Dedifferentiated amniotic fluid mesenchymal stem cell (primary cell): Measurements from ENCODE around the gene MEGF8.
"Not testable (repeated sequence)": the region's sequence is repeated elsewhere in the genome, so short reads cannot be mapped to it uniquely, and the experiment has no call there.

Source experiments
- DNase-seq: peaks from one replicate; pipeline ENCODE4 v3.0.0-alpha.2; 2016; ENCODE audit errors: extremely low spot score

Gene MEGF8

GRCh38 chr19:42332059-42332458, 6.6 kb downstream of the MEGF8 start:
- DNase-seq = no peak

GRCh38 chr19:42333018-42333417, 7.6 kb downstream of the MEGF8 start:
- DNase-seq = no peak

DNA sequence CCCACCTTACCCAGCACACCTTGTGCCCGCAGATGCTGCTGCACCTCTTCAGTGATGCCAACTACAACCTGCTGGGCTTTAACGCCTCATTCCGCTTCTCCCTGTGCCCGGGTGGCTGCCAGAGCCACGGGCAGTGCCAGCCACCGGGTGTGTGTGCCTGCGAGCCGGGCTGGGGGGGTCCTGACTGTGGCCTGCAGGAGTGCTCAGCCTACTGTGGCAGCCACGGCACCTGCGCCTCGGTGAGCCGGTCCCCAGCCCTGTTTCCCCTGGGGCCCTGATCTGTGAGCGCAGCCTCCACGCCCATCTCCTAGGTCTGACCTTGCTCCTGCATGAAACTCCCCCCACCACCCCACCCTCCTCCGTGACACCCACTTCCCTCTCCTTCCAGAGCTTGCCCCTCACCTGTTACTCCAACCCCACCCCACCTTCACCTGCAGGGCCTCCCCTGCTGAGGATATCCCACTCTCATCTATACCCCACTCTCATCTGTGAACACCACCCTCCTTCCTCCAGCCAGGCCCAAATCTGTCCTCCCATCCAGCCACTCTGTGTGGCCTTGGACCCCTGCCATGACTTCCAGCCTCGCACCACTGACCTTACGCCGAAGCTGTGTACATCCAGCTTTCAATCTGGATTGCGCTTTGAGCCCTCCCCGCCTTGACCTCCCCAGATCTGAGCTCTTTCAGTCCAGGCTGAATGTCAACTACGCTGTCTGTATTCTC, 8.7 kb downstream of the MEGF8 start:
- no peak for DNase-seq

DNA sequence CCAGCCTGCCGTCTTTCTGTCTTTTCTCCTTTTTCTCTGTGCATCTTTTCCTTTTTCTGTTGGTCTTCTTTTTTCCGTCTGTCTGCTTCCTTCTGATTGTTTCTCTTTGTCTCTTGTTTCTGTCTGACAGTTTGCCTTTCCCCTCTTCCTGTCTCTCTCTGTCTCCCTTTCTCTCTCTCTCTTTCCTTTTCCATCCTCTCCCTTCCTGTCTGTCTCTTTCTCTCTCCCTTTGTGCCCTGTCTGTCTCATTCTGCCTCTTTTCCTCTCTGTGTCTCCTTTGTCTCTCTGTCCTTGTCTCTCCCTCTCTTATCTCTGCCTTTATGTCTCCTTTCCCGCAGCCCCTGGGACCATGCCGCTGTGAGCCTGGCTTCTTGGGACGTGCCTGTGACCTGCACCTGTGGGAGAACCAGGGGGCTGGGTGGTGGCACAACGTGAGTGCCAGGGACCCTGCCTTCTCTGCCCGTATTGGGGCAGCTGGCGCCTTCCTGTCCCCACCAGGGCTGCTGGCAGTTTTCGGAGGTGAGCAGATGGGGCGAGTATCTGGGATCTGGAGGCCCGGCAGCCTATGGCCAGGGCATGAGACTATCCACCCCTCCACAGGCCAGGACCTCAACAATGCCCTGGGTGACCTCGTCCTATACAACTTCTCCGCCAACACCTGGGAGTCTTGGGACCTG, 9.4 kb downstream of the MEGF8 start:
- no peak for DNase-seq

DNA sequence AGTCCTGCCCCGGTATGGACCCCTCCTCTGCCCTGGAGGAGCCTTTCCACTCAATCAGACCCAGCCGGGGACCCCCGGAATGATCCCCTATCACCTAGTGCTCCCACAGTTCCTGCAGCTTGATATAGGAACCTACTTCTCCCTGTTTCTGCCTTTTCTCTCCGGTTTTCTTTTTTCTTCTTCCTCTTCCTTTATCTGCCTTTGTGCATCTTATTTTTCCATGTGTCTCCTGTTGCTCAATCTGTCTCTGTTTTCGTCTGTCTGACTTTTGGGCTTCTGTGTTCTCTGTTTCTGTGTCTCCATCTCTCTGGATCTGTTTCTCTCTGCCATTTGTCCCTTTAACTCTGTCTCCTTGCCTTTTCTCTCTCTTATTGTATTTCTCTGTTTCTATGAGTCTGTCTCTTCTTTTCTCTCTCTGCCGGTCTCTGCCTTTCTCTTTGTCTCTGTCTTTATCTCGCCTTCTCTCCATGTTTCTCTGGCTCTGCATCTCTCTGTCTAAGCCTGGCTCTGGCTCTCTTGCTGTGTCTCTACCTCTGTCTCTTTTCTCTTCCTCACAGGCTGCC, 10.0 kb downstream of the MEGF8 start:
- DNase-seq = no peak

DNA sequence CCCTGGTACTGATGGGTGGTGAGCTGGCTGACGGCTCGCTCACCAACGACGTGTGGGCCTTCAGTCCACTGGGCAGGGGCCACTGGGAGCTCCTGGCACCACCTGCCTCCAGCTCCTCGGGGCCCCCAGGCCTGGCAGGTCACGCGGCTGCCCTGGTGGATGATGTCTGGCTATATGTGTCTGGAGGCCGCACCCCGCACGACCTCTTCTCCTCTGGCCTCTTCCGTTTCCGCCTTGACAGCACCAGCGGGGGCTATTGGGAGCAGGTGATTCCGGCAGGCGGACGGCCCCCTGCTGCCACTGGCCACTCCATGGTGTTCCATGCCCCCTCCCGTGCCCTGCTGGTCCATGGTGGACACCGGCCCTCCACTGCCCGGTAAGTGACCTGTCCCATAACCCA, 10.5 kb downstream of the MEGF8 start:
- DNase-seq = no peak

DNA sequence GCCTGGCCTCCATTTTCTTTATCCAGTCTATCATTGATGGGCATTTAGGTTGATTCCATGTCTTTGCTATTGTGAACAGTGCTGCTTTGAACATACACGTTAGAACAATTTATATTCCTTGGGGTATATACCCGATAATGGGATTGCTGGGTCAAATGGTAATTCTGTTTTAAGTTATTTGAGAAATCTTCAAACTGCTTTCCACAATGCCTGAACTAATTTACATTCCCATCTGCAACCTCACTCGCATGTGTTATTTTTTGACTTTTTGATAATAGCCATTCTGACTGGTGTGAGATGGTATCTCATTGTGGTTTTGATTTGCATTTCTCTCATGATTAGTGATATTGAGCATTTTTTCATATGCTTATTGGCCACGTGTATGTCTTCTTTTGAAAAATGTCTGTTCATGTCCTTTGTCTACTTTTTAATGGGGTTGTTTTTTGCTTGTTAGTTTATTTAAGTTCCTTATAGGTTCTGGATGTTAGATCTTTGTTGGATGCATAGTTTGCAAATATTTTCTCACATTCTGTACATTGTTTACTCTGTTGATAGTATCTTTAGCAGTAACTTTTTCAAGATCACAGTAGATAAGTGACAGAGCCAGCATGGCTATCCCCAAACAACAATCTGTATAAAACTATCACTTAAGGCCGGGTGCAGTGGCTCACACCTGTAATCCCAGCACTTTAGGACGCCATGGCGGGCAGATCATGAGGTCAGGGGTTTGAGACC, 13.9 kb downstream of the MEGF8 start:
- not testable (repeated sequence) for DNase-seq

DNA sequence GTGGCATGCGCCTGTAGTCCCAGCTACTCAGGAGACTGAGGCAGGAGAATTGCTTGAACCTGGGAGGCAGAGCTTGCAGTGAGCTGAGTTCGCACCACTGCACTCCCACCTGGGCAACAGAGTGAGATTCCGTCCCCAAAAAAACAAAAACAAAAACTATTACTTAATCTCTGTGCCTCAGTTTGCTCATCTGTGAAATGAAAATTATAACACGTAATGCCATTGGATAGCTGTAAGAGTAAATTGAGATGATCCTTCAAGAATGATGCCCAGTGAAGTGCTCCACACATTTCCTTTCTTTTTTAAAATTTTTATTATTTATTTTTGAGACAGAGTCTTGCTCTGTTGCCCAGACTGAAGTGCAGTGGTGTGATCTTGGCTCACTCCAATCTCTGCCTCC, 14.5 kb downstream of the MEGF8 start:
- not testable (repeated sequence) for DNase-seq

- DNase-seq = no peak
Measured at GRCh38 chr19:42343344-42344110, 18.1 kb downstream of the MEGF8 start.

DNA sequence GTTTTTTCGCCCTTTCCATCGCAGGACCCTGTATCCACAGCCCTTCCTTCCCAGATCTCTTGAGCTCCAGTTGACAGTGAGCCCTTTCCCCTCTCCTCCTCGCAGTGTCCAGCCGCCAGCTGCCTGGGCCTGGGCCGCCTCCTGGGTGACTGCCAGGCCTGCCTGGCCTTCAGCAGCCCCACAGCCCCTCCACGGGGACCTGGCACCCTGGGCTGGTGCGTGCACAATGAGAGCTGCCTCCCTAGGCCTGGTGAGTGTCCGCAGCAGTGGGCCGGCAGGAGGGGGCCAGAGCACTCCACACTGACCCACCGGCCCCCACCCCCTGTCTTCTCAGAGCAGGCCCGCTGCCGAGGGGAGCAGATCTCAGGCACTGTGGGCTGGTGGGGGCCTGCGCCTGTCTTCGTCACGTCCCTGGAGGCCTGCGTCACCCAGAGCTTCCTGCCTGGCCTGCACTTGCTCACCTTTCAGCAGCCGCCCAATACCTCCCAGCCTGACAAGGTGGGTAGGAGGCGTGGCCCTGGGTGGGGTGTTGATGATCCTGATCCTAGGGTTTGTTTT, 19.0 kb downstream of the MEGF8 start:
- DNase-seq = no peak

DNA sequence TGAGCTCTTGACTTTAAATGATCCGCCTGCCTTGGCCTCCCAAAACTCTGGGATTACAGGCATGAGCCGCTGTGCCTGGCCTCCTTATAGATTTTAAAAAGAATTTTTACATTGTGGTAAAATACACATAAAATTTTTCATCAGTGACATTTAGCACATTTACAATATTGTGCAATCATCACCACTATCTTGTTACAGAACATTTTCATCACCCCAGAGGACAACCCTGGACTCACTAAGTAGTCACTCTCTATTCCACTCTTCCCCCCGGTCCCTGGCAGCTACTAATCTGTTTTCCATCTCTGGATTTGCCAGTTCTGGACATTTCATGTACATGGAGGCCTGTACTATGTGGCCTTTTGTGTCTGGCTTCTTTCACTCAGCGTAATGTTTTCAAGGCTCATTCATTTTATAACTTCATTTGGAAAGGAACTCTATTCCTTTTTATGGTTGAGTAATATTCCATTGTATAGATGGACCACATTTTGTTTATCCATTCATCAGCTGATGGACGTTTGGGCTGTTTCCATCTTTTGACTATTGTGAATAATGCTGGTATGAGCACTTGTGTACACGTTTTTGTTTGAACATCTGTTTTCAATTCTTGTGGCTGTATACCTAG, 19.9 kb downstream of the MEGF8 start:
- no peak for DNase-seq

DNA sequence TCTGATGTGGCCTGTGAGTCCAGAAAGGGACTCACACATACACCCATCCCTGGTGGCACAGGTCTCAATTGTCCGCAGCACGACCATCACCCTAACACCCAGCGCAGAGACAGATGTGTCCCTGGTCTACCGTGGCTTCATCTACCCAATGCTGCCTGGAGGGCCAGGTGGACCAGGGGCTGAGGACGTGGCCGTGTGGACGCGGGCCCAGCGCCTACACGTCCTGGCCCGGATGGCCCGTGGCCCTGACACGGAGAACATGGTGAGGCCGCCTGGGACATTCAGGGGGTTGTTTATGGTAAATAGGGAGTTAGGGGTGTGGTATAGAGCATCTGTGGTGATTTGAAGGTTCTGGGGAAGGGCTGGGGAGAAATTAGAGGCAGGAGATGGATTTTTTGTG, 22.8 kb downstream of the MEGF8 start:
- DNase-seq = no peak

DNA sequence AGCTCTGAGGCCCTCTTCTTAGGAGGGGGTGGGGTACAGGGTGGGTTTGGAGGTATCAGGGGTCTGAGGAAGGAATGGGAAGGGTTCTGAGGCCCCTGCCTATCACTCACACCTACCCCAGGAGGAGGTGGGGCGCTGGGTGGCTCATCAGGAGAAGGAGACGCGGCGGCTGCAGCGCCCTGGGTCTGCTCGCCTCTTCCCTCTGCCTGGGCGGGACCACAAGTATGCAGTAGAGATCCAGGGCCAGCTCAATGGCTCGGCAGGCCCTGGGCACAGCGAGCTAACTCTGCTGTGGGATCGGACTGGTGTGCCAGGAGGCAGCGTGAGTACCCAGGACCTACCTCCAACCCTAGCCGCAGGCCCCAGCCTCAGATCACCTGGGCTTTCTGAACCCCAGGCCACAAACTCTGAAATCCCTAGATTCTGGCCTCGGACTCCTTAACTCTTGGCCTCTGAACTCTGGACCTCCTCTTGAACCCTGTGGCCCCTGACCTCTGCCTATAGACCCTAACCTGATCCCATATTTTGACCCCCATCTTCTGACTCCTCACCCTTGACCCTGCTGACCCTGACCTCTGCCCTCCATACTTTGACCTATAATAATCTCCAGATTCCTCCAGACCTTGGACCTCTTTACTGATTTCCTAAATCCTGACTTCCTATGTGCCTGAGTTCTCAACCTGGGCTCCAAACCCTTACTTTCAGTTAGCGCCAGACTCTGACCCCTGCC, 24.1 kb downstream of the MEGF8 start:
- no peak for DNase-seq

GRCh38 chr19:42350417-42350816, 25.0 kb downstream of the MEGF8 start:
- no peak for DNase-seq

- DNase-seq = no peak
Measured at GRCh38 chr19:42351079-42351735, 25.8 kb downstream of the MEGF8 start.

- no peak for DNase-seq
Measured at GRCh38 chr19:42352301-42353259, 27.1 kb downstream of the MEGF8 start.

DNA sequence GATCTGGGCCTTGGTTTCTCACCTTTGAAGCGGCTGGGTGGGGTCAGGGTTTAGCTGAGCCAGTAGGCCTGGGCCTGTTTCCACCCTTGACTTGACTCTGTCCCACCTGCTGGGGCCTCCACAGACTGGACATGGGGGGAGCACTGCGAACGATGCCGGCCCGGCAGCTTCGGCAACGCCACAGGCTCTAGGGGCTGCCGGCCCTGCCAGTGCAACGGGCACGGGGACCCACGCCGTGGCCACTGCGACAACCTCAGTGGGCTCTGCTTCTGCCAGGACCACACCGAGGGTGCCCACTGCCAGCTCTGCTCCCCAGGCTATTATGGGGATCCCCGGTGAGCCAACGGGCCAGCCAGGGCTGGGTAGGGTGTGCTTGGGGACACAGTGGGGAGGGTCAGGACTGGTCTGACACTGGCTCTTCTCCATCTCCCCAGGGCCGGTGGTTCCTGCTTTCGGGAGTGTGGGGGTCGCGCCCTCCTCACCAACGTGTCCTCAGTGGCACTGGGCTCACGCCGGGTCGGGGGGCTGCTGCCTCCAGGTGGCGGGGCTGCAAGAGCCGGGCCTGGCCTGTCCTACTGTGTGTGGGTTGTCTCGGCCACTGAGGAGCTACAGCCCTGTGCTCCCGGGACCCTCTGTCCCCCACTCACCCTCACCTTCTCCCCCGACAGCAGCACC, 28.0 kb downstream of the MEGF8 start:
- DNase-seq = no peak

GRCh38 chr19:42355896-42356295, 30.5 kb downstream of the MEGF8 start:
- no peak for DNase-seq
